HepG2 (cell line): Measurements from ENCODE around the gene RHOBTB3.

Source experiments
- TF ChIP-seq, protein P1 (sequence below): IDR thresholded peaks from 2 replicates; pipeline ENCODE4 v1.6.1; 2012; ENCODE audit warnings: inconsistent platforms
- TF ChIP-seq, protein P2 (sequence below): sonication (generic); formaldehyde crosslinking; IDR thresholded peaks from 2 replicates; pipeline ENCODE4 v1.5.0; 2020; ENCODE audit warnings: mild to moderate bottlenecking, missing genetic modification reagents, moderate library complexity

DNA sequence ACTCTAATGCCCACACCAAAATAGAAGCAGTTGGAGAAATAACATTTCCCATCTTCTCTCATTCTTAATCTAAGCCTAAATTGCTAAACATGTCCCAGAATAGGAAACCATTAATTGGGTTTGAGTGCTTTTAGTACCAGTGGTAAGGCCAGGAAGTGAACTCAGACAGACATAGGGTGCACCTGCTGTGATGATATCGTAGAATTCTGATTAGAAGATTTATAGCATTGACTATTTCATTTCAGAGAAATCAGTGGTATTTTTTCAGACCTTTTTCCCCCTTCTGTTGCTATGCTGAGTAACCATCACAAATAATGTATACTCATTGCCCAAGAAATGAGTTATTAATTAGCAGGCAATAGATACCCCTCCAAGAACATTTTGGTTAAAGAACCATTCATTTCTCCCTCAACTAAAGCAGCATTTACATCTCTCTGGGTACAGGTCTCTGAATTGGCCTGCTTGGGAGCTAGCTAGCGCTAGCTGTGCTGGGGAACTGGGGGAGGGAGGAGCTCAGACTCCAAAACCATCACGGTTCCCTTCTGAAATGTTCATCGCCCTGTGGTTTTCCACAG is 84.1 kb downstream of the RHOBTB3 start:
- TF ChIP-seq, protein P1, sequence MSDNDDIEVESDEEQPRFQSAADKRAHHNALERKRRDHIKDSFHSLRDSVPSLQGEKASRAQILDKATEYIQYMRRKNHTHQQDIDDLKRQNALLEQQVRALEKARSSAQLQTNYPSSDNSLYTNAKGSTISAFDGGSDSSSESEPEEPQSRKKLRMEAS, result no peak
- TF ChIP-seq, protein P2, sequence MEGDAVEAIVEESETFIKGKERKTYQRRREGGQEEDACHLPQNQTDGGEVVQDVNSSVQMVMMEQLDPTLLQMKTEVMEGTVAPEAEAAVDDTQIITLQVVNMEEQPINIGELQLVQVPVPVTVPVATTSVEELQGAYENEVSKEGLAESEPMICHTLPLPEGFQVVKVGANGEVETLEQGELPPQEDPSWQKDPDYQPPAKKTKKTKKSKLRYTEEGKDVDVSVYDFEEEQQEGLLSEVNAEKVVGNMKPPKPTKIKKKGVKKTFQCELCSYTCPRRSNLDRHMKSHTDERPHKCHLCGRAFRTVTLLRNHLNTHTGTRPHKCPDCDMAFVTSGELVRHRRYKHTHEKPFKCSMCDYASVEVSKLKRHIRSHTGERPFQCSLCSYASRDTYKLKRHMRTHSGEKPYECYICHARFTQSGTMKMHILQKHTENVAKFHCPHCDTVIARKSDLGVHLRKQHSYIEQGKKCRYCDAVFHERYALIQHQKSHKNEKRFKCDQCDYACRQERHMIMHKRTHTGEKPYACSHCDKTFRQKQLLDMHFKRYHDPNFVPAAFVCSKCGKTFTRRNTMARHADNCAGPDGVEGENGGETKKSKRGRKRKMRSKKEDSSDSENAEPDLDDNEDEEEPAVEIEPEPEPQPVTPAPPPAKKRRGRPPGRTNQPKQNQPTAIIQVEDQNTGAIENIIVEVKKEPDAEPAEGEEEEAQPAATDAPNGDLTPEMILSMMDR (CRISPR knock-in tag), result no peak
